Ovary (tissue), 9 donors: ENCODE measurements around the gene GUCY1A2. TPM values are rescaled to one million over a fixed set of nuclear protein-coding genes. Genes with fewer than 3 reads are reported as not detected.

Source experiments
- DNase-seq, 5 donors: peaks; one replicate each; pipeline ENCODE4 v3.0.0-alpha.2; 2019 to 2020
- H3K27ac ChIP-seq, 2 donors: fragments of 200-600 bp; one replicate each; pipeline versions ENCODE4 v1.5.1 to v1.8.0; 2019 to 2022
- H3K27me3 ChIP-seq: fragments of 200-600 bp; one replicate; pipeline ENCODE4 v1.8.0; 2022
- H3K36me3 ChIP-seq: fragments of 200-600 bp; sonication (generic); one replicate; pipeline ENCODE4 v1.5.1; 2019
- H3K4me1 ChIP-seq: one replicate; pipeline ENCODE4 v1.8.1; 2013; ENCODE audit warnings: mild to moderate bottlenecking, moderate library complexity; ENCODE audit not compliant: insufficient read depth
- H3K4me3 ChIP-seq: fragments of 200-600 bp; sonication (generic); one replicate; pipeline ENCODE4 v1.5.1; 2017
- H3K9me3 ChIP-seq, 2 donors: fragments of 200-600 bp in 1 of 2; sonication (generic) in 1 of 2; one replicate each; pipeline versions ENCODE4 v1.5.1 to v1.8.1; 2013 to 2019; ENCODE audit warnings: mild to moderate bottlenecking in 1 of 2, moderate library complexity in 1 of 2
- CTCF ChIP-seq, 3 donors: fragments of 450-650 bp in 2 of 3; fragments of 200-600 bp in 1 of 3; IDR thresholded peaks; one replicate each; pipeline versions ENCODE4 v1.5.1 to v1.8.0; 2016 to 2022; ENCODE audit warnings: antibody characterized with exemption in 3 of 3, mild to moderate bottlenecking in 1 of 3
- EP300 ChIP-seq: sonication (generic); formaldehyde crosslinking; IDR thresholded peaks from one replicate; pipeline ENCODE4 v1.6.1; 2017; ENCODE audit warnings: antibody characterized with exemption
- POLR2A ChIP-seq: fragments of 450-650 bp; IDR thresholded peaks from one replicate; pipeline ENCODE4 v1.6.1; 2017; ENCODE audit warnings: antibody characterized with exemption, mild to moderate bottlenecking, moderate library complexity
- WGBS, 3 donors: extraction: QIAGEN DNeasy Blood & Tissue Kit in 1 of 3; methylation state at CpG; one replicate each; pipeline versions ENCODE4 v1.1.5 to v1.1.7; 2013 to 2017; 5-methylcytosine and 5-hydroxymethylcytosine counted together
- intact Hi-C, 4 donors: fragments of 100-400 bp; cut with DNase I; formaldehyde crosslinking; loops; one replicate each; pipeline versions ENCODE4 v1.11.0 to v1.15.1; 2022 to 2023
- polyA plus RNA-seq, 2 donors: library from polyadenylated mRNA; stranded (reverse); fragments of 200-250 nt in 1 of 2; fragments of 350-450 nt in 1 of 2; fragmentation: Illumina TruSeq in 1 of 2; extraction: RNeasy Lipid Tissue Mini Kit (QIAGEN cat#74804) in 1 of 2; gene quantifications; one replicate each; pipeline ENCODE4 v1.2.3, GENCODE V29; 2013 to 2014
- total RNA-seq, 7 donors: library from RNA; depleted of rRNA in 2 of 7; stranded (reverse); fragments of >200 nt in 2 of 7; fragmentation: NEBNext Ultra II Directional in 3 of 7; extraction: Animal tissue kit (Norgen Biotek cat#: 25700) in 3 of 7; gene quantifications; one replicate each; pipeline versions ENCODE4 v1.1.0 to v1.2.4, GENCODE V29; 2016 to 2023
- donor health status: DM: no; HTN: no; CAD: no; lungs with moderate emphysema.
- donor health status: DM: no; HTN: no; CAD: no.
- donor health status: Bipolar disorder and iron deficiency.
- donor health status: DM: yes; HTN: yes; CAD: no.
- donor health status: DM: no; HTN: no; CAD: no.
- donor health status: DM: yes; HTN: yes; CAD: no.

The GUCY1A2 gene
- total and polyA plus RNA-seq, 9 donors: 1.5 to 20.3 (median 6.1) TPM

- 74 to 87% (median 82%) methylated on average over 2 of the region's 2 CpGs for WGBS, 3 donors
- no peak overlapping the region for H3K4me3 ChIP-seq
- TF ChIP-seq POLR2A: no peak
- no peak for TF ChIP-seq CTCF (IDR thresholded peaks at IDR 0.05)
- TF ChIP-seq EP300: no peak
Observed at GRCh38 chr11:106765469-106766258, 252.6 kb downstream of the GUCY1A2 start.

GRCh38 chr11:106763501-106763900 lies 254.8 kb downstream of the GUCY1A2 start:
- H3K27me3 ChIP-seq: no peaks in the 10 kb centered on the region
- no peaks in the 10 kb centered on the region for H3K36me3 ChIP-seq
- H3K9me3 ChIP-seq: no peaks in the 10 kb centered on the region
- no peak overlapping the region for H3K4me3 ChIP-seq
- 81 to 92% (median 90%) methylated on average over 3 of the region's 3 CpGs for WGBS, 3 donors
- TF ChIP-seq CTCF (IDR thresholded peaks at IDR 0.05): no peak
- no peak for TF ChIP-seq EP300
- TF ChIP-seq POLR2A: no peak
- no peak for DNase-seq
- no peaks in the 10 kb centered on the region for H3K4me1 ChIP-seq
- intact Hi-C loops: no loop called here
- no peak overlapping the region for H3K27ac ChIP-seq

More at GRCh38 chr11:106765469-106766258, 252.6 kb downstream of the GUCY1A2 start:
- no peak overlapping the region for H3K27ac ChIP-seq
- no peaks in the 10 kb centered on the region for H3K4me1 ChIP-seq
- DNase-seq: no peak
- no peaks in the 10 kb centered on the region for H3K36me3 ChIP-seq
- intact Hi-C loops: no loop called here
- H3K27me3 ChIP-seq: no peaks in the 10 kb centered on the region
- H3K9me3 ChIP-seq: no peaks in the 10 kb centered on the region

GRCh38 chr11:106761745-106762144 lies 256.5 kb downstream of the GUCY1A2 start:
- Histone ChIP-seq H3K36me3 (no peaks in the 10 kb centered on the region), H3K9me3 (no peaks in the 10 kb centered on the region), H3K27ac (no peak overlapping the region), H3K27me3 (no peaks in the 10 kb centered on the region), H3K4me1 (no peaks in the 10 kb centered on the region), H3K4me3 (no peak overlapping the region)
- DNase-seq: no peak
- intact Hi-C loops: no loop called here
- WGBS, 3 donors: 85 to 94% (median 85%) methylated on average over 1 of the region's 1 CpG
- TF ChIP-seq CTCF (IDR thresholded peaks at IDR 0.05): no peak
- no peak for TF ChIP-seq POLR2A
- TF ChIP-seq EP300: no peak

GRCh38 chr11:106761240-106761639 lies 257.0 kb downstream of the GUCY1A2 start:
- no peaks in the 10 kb centered on the region for H3K4me1 ChIP-seq
- WGBS, 3 donors: 4 to 10% (median 6%) methylated on average over 1 of the region's 1 CpG
- H3K4me3 ChIP-seq: no peak overlapping the region
- H3K27ac ChIP-seq: no peak overlapping the region
- TF ChIP-seq POLR2A (no peak), CTCF (IDR thresholded peaks at IDR 0.05) (no peak), EP300 (no peak)
- no peaks in the 10 kb centered on the region for H3K9me3 ChIP-seq
- no peaks in the 10 kb centered on the region for H3K27me3 ChIP-seq
- DNase-seq: no peak
- intact Hi-C loops: no loop called here
- no peaks in the 10 kb centered on the region for H3K36me3 ChIP-seq
